SIG-M5 (cell line): ENCODE measurements around the gene KRTAP10-1.
A peak's percentile ranks its signal among the peaks of the same experiment; 100 is the strongest.
"Not testable (repeated sequence)": the region's sequence is repeated elsewhere in the genome, so short reads cannot be mapped to it uniquely, and the experiment has no call there.

Experiments used
- DNase-seq: peaks from one replicate; lab custom pipeline; 2025; lab: John Stamatoyannopoulos, UW

Gene KRTAP10-1

GRCh38 chr21:44569861-44570517 is 30.0 kb upstream of the KRTAP10-1 start:
- DNase-seq = no peak

GRCh38 chr21:44568667-44569556 is 28.9 kb upstream of the KRTAP10-1 start:
- no peak for DNase-seq

GRCh38 chr21:44568261-44568660 is 28.3 kb upstream of the KRTAP10-1 start:
- DNase-seq = no peak

GRCh38 chr21:44567481-44568171 is 27.6 kb upstream of the KRTAP10-1 start:
- DNase-seq = no peak

- peak; percentile 73 for DNase-seq
These were observed 26.4 kb upstream of the KRTAP10-1 start for GRCh38 chr21:44566403-44566802.

- DNase-seq = no peak
These were observed 25.0 kb upstream of the KRTAP10-1 start for GRCh38 chr21:44564886-44565598.

GRCh38 chr21:44564099-44564498 is 24.1 kb upstream of the KRTAP10-1 start:
- no peak for DNase-seq

- no peak for DNase-seq
These were observed 18.7 kb upstream of the KRTAP10-1 start, which contains the start of gene KRTAP10-3 for GRCh38 chr21:44558695-44559094. Gene KRTAP10-3 (minus strand): TSS chr21:44558795. CDS start chr21:44558715, 80 bp downstream.

GRCh38 chr21:44558329-44558675 is 18.3 kb upstream of the KRTAP10-1 start:
- not testable (repeated sequence) for DNase-seq

GRCh38 chr21:44557491-44558328 is 17.7 kb upstream of the KRTAP10-1 start:
- no peak for DNase-seq

GRCh38 chr21:44556879-44557278 is 16.9 kb upstream of the KRTAP10-1 start:
- DNase-seq = no peak

- DNase-seq = no peak
These were observed 15.3 kb upstream of the KRTAP10-1 start for GRCh38 chr21:44555200-44555875.

- no peak for DNase-seq
These were observed 12.7 kb upstream of the KRTAP10-1 start for GRCh38 chr21:44552681-44553080.

- no peak for DNase-seq
These were observed 12.1 kb upstream of the KRTAP10-1 start for GRCh38 chr21:44552136-44552535.

- DNase-seq = no peak
These were observed 11.5 kb upstream of the KRTAP10-1 start, which contains the start of gene KRTAP10-2 for GRCh38 chr21:44551340-44551961. Gene KRTAP10-2 (minus strand): TSS chr21:44551505. CDS start chr21:44551458, 47 bp downstream.

- DNase-seq = no peak
These were observed 10.8 kb upstream of the KRTAP10-1 start for GRCh38 chr21:44550807-44551206.

- DNase-seq = not testable (repeated sequence)
These were observed 10.3 kb upstream of the KRTAP10-1 start for GRCh38 chr21:44550285-44550684.

- DNase-seq = no peak
These were observed 9.7 kb upstream of the KRTAP10-1 start for GRCh38 chr21:44549525-44550211.

GRCh38 chr21:44548922-44549321 is 8.9 kb upstream of the KRTAP10-1 start:
- no peak for DNase-seq
